SU-DHL-6 (cell line): ENCODE measurements around the gene ACTN4.
A peak's percentile ranks its signal among the peaks of the same experiment; 100 is the strongest.

ENCODE experiments used
- H2AFZ ChIP-seq: fragments of 200-600 bp; sonication (generic); 2 replicates; pipeline ENCODE4 v1.6.1; 2014; ENCODE audit warnings: low read depth, mild to moderate bottlenecking, moderate library complexity, mixed read lengths, antibody characterized with exemption, low read length; ENCODE audit not compliant: severe bottlenecking
- H3F3A ChIP-seq: fragments of 200-600 bp; shearing (Covaris generic); 2 replicates; pipeline ENCODE4 v1.6.0; 2016; ENCODE audit warnings: antibody characterized with exemption, mild to moderate bottlenecking; ENCODE audit not compliant: insufficient read depth
- H3K27ac ChIP-seq: fragments of 200-600 bp; sonication (generic); 2 replicates; pipeline ENCODE4 v1.5.1; 2016; ENCODE audit warnings: low read depth, mild to moderate bottlenecking, low read length, moderate library complexity, mixed read lengths
- H3K27me3 ChIP-seq: fragments of 200-600 bp; sonication (generic), shearing (Covaris generic); 2 replicates; pipeline ENCODE4 v1.6.0; 2014; ENCODE audit warnings: mild to moderate bottlenecking, low read length
- H3K36me3 ChIP-seq: fragments of 200-600 bp; sonication (generic); 2 replicates; pipeline ENCODE4 v1.6.1; 2014; ENCODE audit warnings: mild to moderate bottlenecking, low read length, mixed read lengths
- H3K4me2 ChIP-seq: fragments of 300-600, 200-600 bp; shearing (Covaris generic), sonication (generic); 2 replicates; pipeline ENCODE4 v1.6.0; 2014; ENCODE audit warnings: low read length, low read depth, mild to moderate bottlenecking; ENCODE audit not compliant: poor library complexity, severe bottlenecking
- H3K4me3 ChIP-seq: fragments of 200-600 bp; sonication (generic); 2 replicates; pipeline ENCODE4 v1.5.1; 2014; ENCODE audit warnings: antibody characterized with exemption, low read length, mild to moderate bottlenecking, mixed read lengths; ENCODE audit not compliant: insufficient read depth, poor library complexity, severe bottlenecking
- H3K79me2 ChIP-seq: fragments of 200-600 bp; sonication (generic); 2 replicates; pipeline ENCODE4 v1.6.1; 2014; ENCODE audit warnings: mild to moderate bottlenecking, low read length, moderate library complexity; ENCODE audit not compliant: insufficient read depth
- H3K9ac ChIP-seq: fragments of 200-600 bp; sonication (generic); 2 replicates; pipeline ENCODE4 v1.7.0; 2014; ENCODE audit warnings: mild to moderate bottlenecking, low read length
- H3K9me2 ChIP-seq: fragments of 200-600 bp; sonication (generic); replicated peaks from 2 replicates; pipeline ENCODE4 v1.6.1; 2014; ENCODE audit warnings: low read length; ENCODE audit not compliant: insufficient read depth
- H3K9me3 ChIP-seq: fragments of 200-600 bp; sonication (generic); 2 replicates; pipeline ENCODE4 v1.6.1; 2014; ENCODE audit warnings: low read length, mixed read lengths; ENCODE audit not compliant: insufficient read depth
- H4K20me1 ChIP-seq: fragments of 200-600 bp; sonication (generic); 2 replicates; pipeline ENCODE4 v1.6.1; 2014; ENCODE audit warnings: low read depth, mild to moderate bottlenecking, antibody characterized with exemption, low read length, moderate library complexity, mixed read lengths
- EZH2phosphoT487 ChIP-seq: fragments of 200-600 bp; sonication (generic), shearing (Covaris generic); conservative IDR thresholded peaks from 2 replicates; pipeline ENCODE4 v1.6.1; 2018; ENCODE audit warnings: mild to moderate bottlenecking, antibody characterized with exemption, low read length, moderate library complexity, mixed read lengths
- TF ChIP-seq, protein P1 (sequence below): fragments of 200-600 bp; sonication (generic); IDR thresholded peaks from one replicate; pipeline ENCODE4 v1.5.1; 2017; ENCODE audit warnings: antibody characterized with exemption, mild to moderate bottlenecking, low read length, moderate library complexity; ENCODE audit not compliant: insufficient read depth, poor library complexity, severe bottlenecking

Gene ACTN4

DNA sequence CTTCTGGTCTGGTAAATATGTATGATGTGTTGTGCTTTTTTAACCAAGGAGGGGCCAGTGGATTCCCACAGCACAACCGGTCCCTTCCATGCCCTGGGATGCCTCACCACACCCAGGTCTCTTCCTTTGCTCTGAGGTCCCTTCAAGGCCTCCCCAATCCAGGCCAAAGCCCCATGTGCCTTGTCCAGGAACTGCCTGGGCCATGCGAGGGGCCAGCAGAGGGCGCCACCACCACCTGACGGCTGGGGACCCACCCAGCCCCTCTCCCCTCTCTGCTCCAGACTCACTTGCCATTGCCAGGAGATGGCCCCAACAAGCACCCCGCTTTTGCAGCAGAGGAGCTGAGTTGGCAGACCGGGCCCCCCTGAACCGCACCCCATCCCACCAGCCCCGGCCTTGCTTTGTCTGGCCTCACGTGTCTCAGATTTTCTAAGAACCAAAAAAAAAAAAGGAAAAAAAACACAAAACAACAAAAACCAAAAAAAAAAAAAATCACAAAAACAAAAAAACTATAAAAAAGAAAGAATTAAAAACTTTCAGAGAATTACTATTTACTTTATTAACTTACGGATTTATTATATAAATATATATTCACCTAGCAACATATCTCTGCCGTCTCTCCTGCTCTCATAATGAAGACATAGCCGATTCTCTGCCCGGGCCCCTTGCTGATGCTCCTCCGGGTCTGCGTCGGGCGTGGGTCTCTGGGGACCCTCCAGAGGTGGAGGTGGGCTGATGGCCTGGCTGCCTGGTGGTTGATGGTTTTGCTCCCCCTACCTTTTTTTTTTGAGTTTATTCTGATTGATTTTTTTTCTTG lies 82.4 kb downstream of the ACTN4 start:
- TF ChIP-seq, protein P1, sequence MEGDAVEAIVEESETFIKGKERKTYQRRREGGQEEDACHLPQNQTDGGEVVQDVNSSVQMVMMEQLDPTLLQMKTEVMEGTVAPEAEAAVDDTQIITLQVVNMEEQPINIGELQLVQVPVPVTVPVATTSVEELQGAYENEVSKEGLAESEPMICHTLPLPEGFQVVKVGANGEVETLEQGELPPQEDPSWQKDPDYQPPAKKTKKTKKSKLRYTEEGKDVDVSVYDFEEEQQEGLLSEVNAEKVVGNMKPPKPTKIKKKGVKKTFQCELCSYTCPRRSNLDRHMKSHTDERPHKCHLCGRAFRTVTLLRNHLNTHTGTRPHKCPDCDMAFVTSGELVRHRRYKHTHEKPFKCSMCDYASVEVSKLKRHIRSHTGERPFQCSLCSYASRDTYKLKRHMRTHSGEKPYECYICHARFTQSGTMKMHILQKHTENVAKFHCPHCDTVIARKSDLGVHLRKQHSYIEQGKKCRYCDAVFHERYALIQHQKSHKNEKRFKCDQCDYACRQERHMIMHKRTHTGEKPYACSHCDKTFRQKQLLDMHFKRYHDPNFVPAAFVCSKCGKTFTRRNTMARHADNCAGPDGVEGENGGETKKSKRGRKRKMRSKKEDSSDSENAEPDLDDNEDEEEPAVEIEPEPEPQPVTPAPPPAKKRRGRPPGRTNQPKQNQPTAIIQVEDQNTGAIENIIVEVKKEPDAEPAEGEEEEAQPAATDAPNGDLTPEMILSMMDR: peak; percentile 86
- TF ChIP-seq EZH2phosphoT487: no peak
- no peak overlapping the region for H3K27ac ChIP-seq
- H3F3A ChIP-seq: peaks cover under 1% of the 10 kb centered on the region; the same call in 1 of the 2 replicates
- no peaks in the 10 kb centered on the region for H3K79me2 ChIP-seq
- H3K4me2 ChIP-seq: no peak overlapping the region
- no peak overlapping the region for H2AFZ ChIP-seq
- 0 out of 2 replicates have a peak, but pooled peaks cover 3% of the 10 kb centered on the region for H3K36me3 ChIP-seq
- no peaks in the 10 kb centered on the region for H3K27me3 ChIP-seq
- H3K9ac ChIP-seq: no peak overlapping the region
- no peaks in the 10 kb centered on the region for H4K20me1 ChIP-seq
- H3K9me2 ChIP-seq: no peaks in the 10 kb centered on the region
- no peaks in the 10 kb centered on the region for H3K9me3 ChIP-seq
- H3K4me3 ChIP-seq: no peak overlapping the region

DNA sequence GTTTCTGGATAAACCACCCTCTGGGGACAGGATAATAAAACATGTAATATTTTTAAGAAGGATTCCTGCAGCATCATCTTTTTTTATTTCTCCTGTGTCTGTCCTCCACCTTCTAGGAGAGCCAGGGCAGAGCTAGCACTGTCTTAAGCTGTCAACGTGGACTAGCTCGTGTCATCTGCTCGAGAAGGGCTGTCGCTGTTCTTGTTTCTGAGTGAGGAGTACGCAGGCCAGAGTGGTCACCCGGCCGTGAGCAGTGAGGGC lies 83.0 kb downstream of the ACTN4 start:
- H2AFZ ChIP-seq: no peak overlapping the region
- H3K27ac ChIP-seq: no peak overlapping the region
- H3K9me2 ChIP-seq: no peaks in the 10 kb centered on the region
- no peak for TF ChIP-seq EZH2phosphoT487
- TF ChIP-seq, protein P1: no peak
- H3K27me3 ChIP-seq: no peaks in the 10 kb centered on the region
- peaks cover 6% of the 10 kb centered on the region for H3F3A ChIP-seq
- H3K79me2 ChIP-seq: no peaks in the 10 kb centered on the region
- H3K9ac ChIP-seq: no peak overlapping the region
- no peaks in the 10 kb centered on the region for H4K20me1 ChIP-seq
- H3K36me3 ChIP-seq: 0 out of 2 replicates have a peak, but pooled peaks cover 3% of the 10 kb centered on the region
- H3K4me2 ChIP-seq: no peak overlapping the region
- no peaks in the 10 kb centered on the region for H3K9me3 ChIP-seq
- no peak overlapping the region for H3K4me3 ChIP-seq

DNA sequence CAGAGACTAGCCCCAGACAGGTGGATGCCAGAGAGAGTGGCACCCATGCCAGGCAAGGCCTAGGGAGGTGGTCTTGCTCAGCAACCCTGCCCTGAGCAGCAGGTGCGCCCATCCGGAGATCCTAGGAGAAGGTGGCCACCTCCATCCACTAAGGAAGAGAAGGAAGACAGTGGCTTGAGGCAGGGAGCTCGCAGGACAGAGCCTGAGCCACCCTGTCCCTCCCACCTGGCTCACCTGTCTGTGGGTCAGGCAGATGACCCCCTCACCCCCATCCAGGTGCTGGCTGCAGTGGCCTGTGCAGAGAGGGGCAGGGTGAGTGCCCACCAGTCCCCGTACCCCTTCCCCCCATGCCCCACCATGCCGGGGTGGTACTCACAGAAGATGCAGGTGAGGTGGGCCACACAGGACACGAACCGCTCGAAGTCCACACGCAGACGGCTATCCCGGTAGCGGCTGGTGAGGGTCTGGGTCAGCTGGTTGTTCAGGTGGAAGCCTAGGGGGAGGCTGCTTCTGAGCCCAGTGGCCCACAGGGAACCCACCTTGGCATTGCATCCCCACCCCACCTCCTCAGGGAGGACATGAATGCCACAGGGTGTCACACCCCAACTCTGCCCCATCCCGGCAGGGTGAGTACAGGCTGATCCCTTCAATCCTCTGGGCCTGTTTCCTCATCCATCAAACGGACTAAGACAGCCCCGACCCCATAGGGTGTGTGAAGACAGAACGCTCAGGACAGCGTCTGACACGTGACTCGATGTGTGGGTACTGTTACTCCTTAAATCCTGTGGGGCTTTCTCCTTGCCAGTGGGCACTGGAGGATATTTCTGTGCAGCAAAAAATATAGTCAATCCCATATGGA lies 83.5 kb downstream of the ACTN4 start:
- Histone ChIP-seq H3K27ac (no peak overlapping the region), H2AFZ (no peak overlapping the region), H3K4me3 (no peak overlapping the region), H4K20me1 (no peaks in the 10 kb centered on the region), H3K36me3 (0 out of 2 replicates have a peak, but pooled peaks cover 3% of the 10 kb centered on the region), H3K9ac (no peak overlapping the region), H3K27me3 (no peaks in the 10 kb centered on the region), H3K4me2 (no peak overlapping the region), H3K9me3 (no peaks in the 10 kb centered on the region), H3F3A (peaks cover 6% of the 10 kb centered on the region), H3K79me2 (no peaks in the 10 kb centered on the region), H3K9me2 (no peaks in the 10 kb centered on the region)
- TF ChIP-seq, protein P1: no peak
- no peak for TF ChIP-seq EZH2phosphoT487
